ENCODE data around the gene NCEH1. TPM values are rescaled to one million over a fixed set of nuclear protein-coding genes. Genes with fewer than 3 reads are reported as not detected.

NCEH1 gene
- total and polyA plus RNA-seq, 9 of the 15 experiments (the other 6 are each of a cell fraction or from before 2014, with no cell fraction given) = 1.3 to 5.0 (median 2.8) TPM

DNA sequence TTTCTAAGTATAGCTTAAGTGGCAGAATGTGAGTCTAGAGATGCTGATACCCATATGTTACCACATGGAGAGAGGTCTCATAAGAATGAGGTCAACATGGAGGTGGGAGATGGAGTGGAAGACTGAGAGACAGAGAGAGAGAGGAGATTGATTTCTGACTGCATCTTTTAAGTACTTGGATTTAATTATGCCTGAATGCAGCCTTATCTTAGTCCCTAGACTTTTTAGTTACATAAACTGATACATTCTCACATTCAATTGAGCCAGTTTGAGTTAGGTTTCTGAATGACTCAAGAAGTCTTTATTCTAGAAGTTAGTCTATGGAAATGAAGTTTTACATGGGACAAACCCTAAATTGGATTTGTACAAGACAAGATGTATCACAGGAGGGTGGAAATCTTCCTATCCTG, 129.1 kb downstream of the NCEH1 start (continued):
- TF ChIP-seq ZFX (CRISPR knock-in tag; IDR thresholded peaks at IDR 0.05) = no peak
- TF ChIP-seq, protein P1, sequence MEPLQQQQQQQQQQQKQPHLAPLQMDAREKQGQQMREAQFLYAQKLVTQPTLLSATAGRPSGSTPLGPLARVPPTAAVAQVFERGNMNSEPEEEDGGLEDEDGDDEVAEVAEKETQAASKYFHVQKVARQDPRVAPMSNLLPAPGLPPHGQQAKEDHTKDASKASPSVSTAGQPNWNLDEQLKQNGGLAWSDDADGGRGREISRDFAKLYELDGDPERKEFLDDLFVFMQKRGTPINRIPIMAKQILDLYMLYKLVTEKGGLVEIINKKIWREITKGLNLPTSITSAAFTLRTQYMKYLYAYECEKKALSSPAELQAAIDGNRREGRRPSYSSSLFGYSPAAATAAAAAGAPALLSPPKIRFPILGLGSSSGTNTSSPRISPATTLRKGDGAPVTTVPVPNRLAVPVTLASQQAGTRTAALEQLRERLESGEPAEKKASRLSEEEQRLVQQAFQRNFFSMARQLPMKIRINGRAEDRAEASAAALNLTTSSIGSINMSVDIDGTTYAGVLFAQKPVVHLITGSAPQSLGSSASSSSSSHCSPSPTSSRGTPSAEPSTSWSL (CRISPR knock-in tag; IDR thresholded peaks at IDR 0.05; ENCODE audit: borderline replicate concordance) = no peak
- no peak for TF ChIP-seq TEAD4 (IDR thresholded peaks at IDR 0.05; ENCODE audit: low read length)
- no peak for TF ChIP-seq TEAD4 (CRISPR knock-in tag; IDR thresholded peaks at IDR 0.05; ENCODE audit: borderline replicate concordance)
- no peak for TF ChIP-seq SMAD4 (CRISPR knock-in tag; conservative IDR thresholded peaks at IDR 0.05)
- TF ChIP-seq, protein P2, sequence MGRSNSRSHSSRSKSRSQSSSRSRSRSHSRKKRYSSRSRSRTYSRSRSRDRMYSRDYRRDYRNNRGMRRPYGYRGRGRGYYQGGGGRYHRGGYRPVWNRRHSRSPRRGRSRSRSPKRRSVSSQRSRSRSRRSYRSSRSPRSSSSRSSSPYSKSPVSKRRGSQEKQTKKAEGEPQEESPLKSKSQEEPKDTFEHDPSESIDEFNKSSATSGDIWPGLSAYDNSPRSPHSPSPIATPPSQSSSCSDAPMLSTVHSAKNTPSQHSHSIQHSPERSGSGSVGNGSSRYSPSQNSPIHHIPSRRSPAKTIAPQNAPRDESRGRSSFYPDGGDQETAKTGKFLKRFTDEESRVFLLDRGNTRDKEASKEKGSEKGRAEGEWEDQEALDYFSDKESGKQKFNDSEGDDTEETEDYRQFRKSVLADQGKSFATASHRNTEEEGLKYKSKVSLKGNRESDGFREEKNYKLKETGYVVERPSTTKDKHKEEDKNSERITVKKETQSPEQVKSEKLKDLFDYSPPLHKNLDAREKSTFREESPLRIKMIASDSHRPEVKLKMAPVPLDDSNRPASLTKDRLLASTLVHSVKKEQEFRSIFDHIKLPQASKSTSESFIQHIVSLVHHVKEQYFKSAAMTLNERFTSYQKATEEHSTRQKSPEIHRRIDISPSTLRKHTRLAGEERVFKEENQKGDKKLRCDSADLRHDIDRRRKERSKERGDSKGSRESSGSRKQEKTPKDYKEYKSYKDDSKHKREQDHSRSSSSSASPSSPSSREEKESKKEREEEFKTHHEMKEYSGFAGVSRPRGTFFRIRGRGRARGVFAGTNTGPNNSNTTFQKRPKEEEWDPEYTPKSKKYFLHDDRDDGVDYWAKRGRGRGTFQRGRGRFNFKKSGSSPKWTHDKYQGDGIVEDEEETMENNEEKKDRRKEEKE (IDR thresholded peaks at IDR 0.05; ENCODE audit: borderline replicate concordance in 1 of 2, control insufficient read depth in 1 of 2, low read depth in 2 of 2, low read length in 1 of 2) = no peak
- TF ChIP-seq MBD2 (IDR thresholded peaks at IDR 0.05; ENCODE audit: borderline replicate concordance, low read depth) = no peak
- TF ChIP-seq, protein P3, sequence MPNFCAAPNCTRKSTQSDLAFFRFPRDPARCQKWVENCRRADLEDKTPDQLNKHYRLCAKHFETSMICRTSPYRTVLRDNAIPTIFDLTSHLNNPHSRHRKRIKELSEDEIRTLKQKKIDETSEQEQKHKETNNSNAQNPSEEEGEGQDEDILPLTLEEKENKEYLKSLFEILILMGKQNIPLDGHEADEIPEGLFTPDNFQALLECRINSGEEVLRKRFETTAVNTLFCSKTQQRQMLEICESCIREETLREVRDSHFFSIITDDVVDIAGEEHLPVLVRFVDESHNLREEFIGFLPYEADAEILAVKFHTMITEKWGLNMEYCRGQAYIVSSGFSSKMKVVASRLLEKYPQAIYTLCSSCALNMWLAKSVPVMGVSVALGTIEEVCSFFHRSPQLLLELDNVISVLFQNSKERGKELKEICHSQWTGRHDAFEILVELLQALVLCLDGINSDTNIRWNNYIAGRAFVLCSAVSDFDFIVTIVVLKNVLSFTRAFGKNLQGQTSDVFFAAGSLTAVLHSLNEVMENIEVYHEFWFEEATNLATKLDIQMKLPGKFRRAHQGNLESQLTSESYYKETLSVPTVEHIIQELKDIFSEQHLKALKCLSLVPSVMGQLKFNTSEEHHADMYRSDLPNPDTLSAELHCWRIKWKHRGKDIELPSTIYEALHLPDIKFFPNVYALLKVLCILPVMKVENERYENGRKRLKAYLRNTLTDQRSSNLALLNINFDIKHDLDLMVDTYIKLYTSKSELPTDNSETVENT (CRISPR knock-in tag; IDR thresholded peaks at IDR 0.05) = no peak
